HUES64 (cell line): ENCODE data around the gene KIF25.
"Not testable (repeated sequence)": the region's sequence is repeated elsewhere in the genome, so short reads cannot be mapped to it uniquely, and the experiment has no call there.

Experiments used
- H3K27ac ChIP-seq: 2 replicates; pipeline ENCODE4 v1.7.0; 2013; ENCODE audit warnings: low read depth, low read length, inconsistent platforms
- H3K27me3 ChIP-seq: 2 replicates; pipeline ENCODE4 v1.6.1; 2013; ENCODE audit warnings: mild to moderate bottlenecking, low read length; ENCODE audit not compliant: insufficient read depth
- H3K36me3 ChIP-seq: 2 replicates; pipeline ENCODE4 v1.6.1; 2013; ENCODE audit warnings: mild to moderate bottlenecking, low read length; ENCODE audit not compliant: insufficient read depth
- H3K4me1 ChIP-seq: 2 replicates; pipeline ENCODE4 v1.6.1; 2013; ENCODE audit warnings: mild to moderate bottlenecking, low read length, moderate library complexity; ENCODE audit not compliant: insufficient read depth
- H3K4me3 ChIP-seq: 2 replicates; pipeline ENCODE4 v1.5.1; 2013; ENCODE audit warnings: mild to moderate bottlenecking, low read length, moderate library complexity
- H3K9ac ChIP-seq: 2 replicates; pipeline ENCODE4 v1.6.1; 2013; ENCODE audit warnings: mild to moderate bottlenecking, low read depth, low read length
- H3K9me3 ChIP-seq: 2 replicates; pipeline ENCODE4 v1.6.1; 2013; ENCODE audit warnings: low read depth, low read length; ENCODE audit not compliant: insufficient read depth
- WGBS: fragments of 150-250, 120-280 bp; methylation state at CpG from one replicate; pipeline ENCODE4 v1.1.7; 2013; ENCODE audit warnings: missing lambda C conversion rate; 5-methylcytosine and 5-hydroxymethylcytosine counted together

KIF25 gene

GRCh38 chr6:167976116-167976657, 21.3 kb upstream of the KIF25 start:
- H3K4me3 ChIP-seq, H3K27ac ChIP-seq, H3K36me3 ChIP-seq, H3K27me3 ChIP-seq, H3K9me3 ChIP-seq, H3K9ac ChIP-seq: not testable (repeated sequence)
- peaks cover 16% of the 10 kb centered on the region for H3K4me1 ChIP-seq

DNA sequence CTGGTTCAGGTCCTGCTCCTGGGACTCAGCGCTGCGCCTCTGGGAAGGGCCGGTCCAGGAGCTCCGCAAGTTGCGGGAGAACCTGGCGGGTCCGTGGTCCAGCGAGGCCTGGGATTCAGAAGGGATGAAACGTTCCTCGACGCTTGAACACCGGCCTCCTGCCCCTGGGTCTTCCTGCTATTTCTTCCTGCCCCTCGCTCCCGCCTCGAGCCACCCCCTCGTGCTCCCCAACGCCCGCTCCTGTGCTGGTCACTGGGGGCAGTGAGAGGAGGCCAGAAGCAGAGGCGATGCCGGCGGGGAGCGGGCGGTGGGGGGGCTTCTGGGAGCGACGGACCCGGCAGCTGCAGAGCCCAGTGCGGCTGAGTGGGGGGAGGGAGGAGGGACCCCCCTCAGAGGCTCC, 20.8 kb upstream of the KIF25 start:
- Histone ChIP-seq H3K4me1 (peaks cover 16% of the 10 kb centered on the region), H3K4me3 (no peak overlapping the region), H3K9me3 (no peaks in the 10 kb centered on the region), H3K27me3 (no peaks in the 10 kb centered on the region), H3K36me3 (no peaks in the 10 kb centered on the region; the same call in 1 of the 2 replicates), H3K9ac (no peak overlapping the region), H3K27ac (no peak overlapping the region)
- WGBS = 96% methylated on average over 27 of the region's 27 CpGs

GRCh38 chr6:167977717-167978467, 19.6 kb upstream of the KIF25 start:
- no peak overlapping the region for H3K9ac ChIP-seq
- H3K4me1 ChIP-seq = peaks cover 10% of the 10 kb centered on the region
- no peak overlapping the region for H3K4me3 ChIP-seq
- no peaks in the 10 kb centered on the region for H3K9me3 ChIP-seq
- no peaks in the 10 kb centered on the region for H3K36me3 ChIP-seq
- H3K27ac ChIP-seq = no peak overlapping the region
- WGBS = 94% methylated on average over 43 of the region's 43 CpGs
- no peaks in the 10 kb centered on the region for H3K27me3 ChIP-seq

GRCh38 chr6:167978607-167979006, 18.9 kb upstream of the KIF25 start:
- 84% methylated on average over 7 of the region's 7 CpGs for WGBS
- no peaks in the 10 kb centered on the region for H3K36me3 ChIP-seq

DNA sequence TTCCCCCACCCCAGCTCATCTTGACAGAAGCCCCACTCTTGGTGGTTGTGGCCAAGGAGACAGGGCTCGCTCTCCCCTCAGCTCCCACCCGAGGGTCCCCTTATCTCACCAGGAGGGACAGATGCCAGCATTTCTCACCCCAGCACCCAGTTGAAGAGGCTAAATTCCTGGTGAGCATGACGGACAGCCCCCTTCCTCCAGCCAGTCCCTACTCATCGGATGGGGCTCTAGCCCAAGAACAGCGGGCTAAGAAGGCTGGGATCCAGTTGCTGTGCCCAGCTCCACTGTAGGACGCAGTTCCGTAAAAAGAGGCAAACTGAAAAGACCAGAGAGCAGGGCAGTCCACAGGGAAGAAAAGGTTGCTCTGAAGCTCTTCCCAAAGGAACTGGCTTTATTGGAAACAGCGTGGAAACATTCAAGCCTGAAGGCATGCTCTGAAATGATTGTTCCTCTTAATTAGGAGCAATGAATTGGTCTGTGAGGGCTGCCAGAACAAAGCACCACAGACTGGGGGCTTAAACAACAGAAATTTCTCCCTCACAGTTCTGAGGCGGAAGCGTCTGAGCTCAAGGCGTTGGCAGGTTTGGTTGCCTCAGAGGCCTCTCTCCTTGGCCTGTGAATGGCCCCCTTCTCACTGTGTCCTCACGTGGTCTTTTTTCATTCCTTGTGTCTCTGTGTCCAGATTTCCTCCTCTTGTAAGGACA, 17.9 kb upstream of the KIF25 start:
- 88% methylated on average over 12 of the region's 12 CpGs for whole genome bisulfite sequencing
- H3K36me3 ChIP-seq = no peaks in the 10 kb centered on the region
- no peak overlapping the region for H3K9ac ChIP-seq
- H3K27ac ChIP-seq = no peak overlapping the region
- no peaks in the 10 kb centered on the region for H3K27me3 ChIP-seq
- no peak overlapping the region for H3K4me3 ChIP-seq
- 0 out of 2 replicates have a peak, but pooled peaks cover 2% of the 10 kb centered on the region for H3K9me3 ChIP-seq
- no peaks in the 10 kb centered on the region for H3K4me1 ChIP-seq

More at GRCh38 chr6:167978607-167979006, 18.9 kb upstream of the KIF25 start:
- no peaks in the 10 kb centered on the region for H3K27me3 ChIP-seq
- no peaks in the 10 kb centered on the region for H3K9me3 ChIP-seq
- H3K4me3 ChIP-seq = no peak overlapping the region
- no peak overlapping the region for H3K9ac ChIP-seq
- peaks cover 3% of the 10 kb centered on the region; the same call in 1 of the 2 replicates for H3K4me1 ChIP-seq
- H3K27ac ChIP-seq = no peak overlapping the region

GRCh38 chr6:167980911-167981580, 16.4 kb upstream of the KIF25 start:
- H3K4me3 ChIP-seq = no peak overlapping the region
- no peaks in the 10 kb centered on the region for H3K27me3 ChIP-seq
- H3K9me3 ChIP-seq = 0 out of 2 replicates have a peak, but pooled peaks cover 2% of the 10 kb centered on the region
- H3K4me1 ChIP-seq = no peaks in the 10 kb centered on the region
- H3K9ac ChIP-seq = no peak overlapping the region
- H3K36me3 ChIP-seq = no peaks in the 10 kb centered on the region
- no peak overlapping the region for H3K27ac ChIP-seq
- WGBS = 91% methylated on average over 3 of the region's 3 CpGs

GRCh38 chr6:167981916-167982462, 15.5 kb upstream of the KIF25 start:
- Histone ChIP-seq H3K27ac (no peak overlapping the region), H3K4me1 (no peaks in the 10 kb centered on the region), H3K4me3 (no peak overlapping the region), H3K9me3 (0 out of 2 replicates have a peak, but pooled peaks cover 2% of the 10 kb centered on the region), H3K9ac (no peak overlapping the region), H3K36me3 (no peaks in the 10 kb centered on the region), H3K27me3 (no peaks in the 10 kb centered on the region)
- 93% methylated on average over 7 of the region's 7 CpGs for WGBS

- Histone ChIP-seq H3K4me1 (no peaks in the 10 kb centered on the region), H3K36me3 (no peaks in the 10 kb centered on the region), H3K9ac (no peak overlapping the region), H3K27me3 (no peaks in the 10 kb centered on the region), H3K27ac (no peak overlapping the region), H3K9me3 (0 out of 2 replicates have a peak, but pooled peaks cover 2% of the 10 kb centered on the region), H3K4me3 (no peak overlapping the region)
- WGBS = 95% methylated on average over 11 of the region's 11 CpGs
Observed at GRCh38 chr6:167984144-167984719, 13.2 kb upstream of the KIF25 start.

DNA sequence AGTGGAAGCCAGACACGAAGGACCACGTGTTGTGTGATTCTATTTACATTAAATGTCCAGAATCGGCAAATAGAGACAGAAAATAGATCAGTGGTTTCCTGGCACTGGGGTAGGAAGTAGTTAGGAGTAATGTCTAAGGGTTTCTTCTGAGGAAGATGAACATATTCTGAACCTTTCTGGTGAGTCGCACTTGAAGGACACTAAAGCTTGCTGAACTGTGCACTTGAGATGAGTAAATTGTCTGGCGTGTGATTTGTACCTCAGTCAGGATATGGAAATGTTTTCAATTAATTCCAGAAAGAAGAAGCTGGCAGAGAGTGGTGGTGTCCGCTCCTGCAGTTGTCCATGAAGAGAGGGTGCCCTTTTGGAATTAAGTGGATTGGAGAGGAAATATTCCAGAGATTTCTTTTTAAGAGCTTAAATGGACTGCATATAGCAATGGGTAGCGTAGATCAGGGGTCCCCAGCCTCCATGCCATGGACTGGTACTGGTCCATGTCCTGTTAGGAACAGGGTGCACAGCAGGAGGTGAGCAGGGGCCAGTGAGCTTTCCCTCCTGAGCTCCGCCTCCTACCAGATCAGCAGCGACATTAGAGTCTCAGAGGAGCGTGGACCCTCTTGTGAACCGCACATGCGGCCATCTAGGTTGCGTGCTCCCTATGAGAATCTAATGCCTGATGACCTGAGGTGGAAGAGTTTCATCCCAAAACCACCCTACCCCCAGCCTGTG, 12.4 kb upstream of the KIF25 start:
- WGBS = 89% methylated on average over 13 of the region's 13 CpGs
- H3K4me3 ChIP-seq = no peak overlapping the region
- H3K9ac ChIP-seq = no peak overlapping the region
- H3K27me3 ChIP-seq = no peaks in the 10 kb centered on the region
- H3K4me1 ChIP-seq = no peaks in the 10 kb centered on the region
- H3K36me3 ChIP-seq = no peaks in the 10 kb centered on the region
- 0 out of 2 replicates have a peak, but pooled peaks cover 2% of the 10 kb centered on the region for H3K9me3 ChIP-seq
- no peak overlapping the region for H3K27ac ChIP-seq

DNA sequence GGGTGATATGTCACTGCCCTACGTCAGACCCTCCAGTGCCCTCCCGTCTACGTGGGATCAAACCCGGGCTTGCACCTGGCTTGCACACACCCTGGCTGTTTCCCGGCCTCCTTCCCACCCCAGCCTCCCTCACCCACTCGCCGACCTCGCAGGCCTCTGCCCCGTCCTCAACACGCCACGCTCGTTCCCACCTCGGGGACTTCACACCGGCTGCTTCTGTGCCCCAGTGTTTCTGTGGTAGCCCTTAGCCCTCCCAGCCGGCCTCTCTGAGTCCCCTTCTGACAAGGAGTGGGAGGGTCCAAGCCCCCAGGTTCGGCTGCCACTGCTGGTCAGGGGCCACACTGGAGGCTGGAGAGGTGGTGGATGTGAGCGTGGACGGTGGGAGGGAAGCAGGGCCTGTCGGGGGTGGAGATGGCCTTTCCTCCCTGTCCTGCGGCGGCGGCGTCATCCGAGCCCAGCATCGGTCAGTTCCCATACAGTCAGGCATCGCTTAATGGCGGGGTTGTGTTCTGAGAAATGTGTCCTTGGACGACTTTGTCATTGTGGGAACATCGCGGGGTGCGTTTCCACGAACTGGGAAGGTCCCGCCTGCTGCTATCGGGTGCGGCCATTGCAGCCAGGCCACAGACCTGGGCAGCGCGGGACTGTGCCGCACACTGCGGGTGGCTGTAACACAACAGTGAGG, 11.4 kb upstream of the KIF25 start:
- Histone ChIP-seq H3K4me3 (no peak overlapping the region), H3K27ac (no peak overlapping the region), H3K4me1 (no peaks in the 10 kb centered on the region), H3K9me3 (0 out of 2 replicates have a peak, but pooled peaks cover 2% of the 10 kb centered on the region), H3K9ac (no peak overlapping the region), H3K36me3 (no peaks in the 10 kb centered on the region), H3K27me3 (no peaks in the 10 kb centered on the region)
- 94% methylated on average over 39 of the region's 39 CpGs for WGBS
